Measurements from ENCODE around the gene NDEL1.

GRCh38 chr17:8477715-8478441 is 42.2 kb downstream of the NDEL1 start:
- TF ChIP-seq EZH2 (IDR thresholded peaks at IDR 0.05) (no peak), POLR2AphosphoS5 (IDR thresholded peaks at IDR 0.05; ENCODE audit: borderline replicate concordance, low read depth, low read length) (no peak)

Data from SK-N-MC (cell line).